ENCODE results near the gene ZNF219. TPM values are rescaled to one million over a fixed set of nuclear protein-coding genes. Genes with fewer than 3 reads are reported as not detected.

ZNF219 gene
- total RNA-seq, 1 donor from 2014 or later: 15.1 TPM

DNA sequence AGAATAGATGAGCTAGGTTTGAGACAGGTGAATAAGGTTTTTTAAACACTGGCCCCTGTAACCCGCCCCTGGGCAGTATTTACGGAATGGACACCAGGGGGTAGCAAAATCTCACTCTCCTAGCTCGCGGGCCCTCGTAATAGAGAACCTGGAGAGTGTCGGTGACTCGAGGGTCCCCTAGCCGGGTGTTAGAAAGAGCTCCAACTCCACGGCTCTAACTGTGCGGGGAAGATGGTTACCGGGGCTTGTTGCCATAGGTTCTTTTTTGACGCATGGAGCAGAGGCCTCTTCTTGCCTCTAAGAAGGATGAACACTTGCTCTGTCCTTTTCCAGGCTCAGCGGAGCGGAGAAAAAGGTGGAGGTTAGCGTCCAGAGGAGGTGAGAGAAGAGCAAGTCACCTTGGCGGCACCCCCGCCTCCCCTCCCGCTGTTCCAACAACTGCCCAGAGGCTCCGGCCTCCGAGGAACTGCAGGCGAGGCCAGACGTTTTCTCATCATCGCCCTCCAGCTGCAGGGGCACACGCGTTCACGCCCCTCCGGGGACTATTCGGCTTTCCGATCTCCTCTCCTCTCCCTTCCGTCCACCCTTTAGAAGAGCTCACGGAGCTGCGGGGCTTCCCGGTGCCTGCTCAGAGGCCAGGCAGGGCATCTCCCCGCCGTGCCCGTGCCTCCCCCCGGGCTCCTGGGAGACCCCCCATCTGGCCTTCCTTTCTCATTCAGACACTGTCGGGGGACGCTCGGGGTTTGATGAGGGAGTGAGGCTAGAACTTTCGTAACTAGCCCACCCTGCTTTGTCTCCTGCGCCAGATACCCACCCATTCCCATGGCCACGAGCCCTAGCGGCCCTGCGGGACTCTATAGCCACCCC lies 29.7 kb downstream of the ZNF219 start:
- DNase-seq: peak; percentile 87

DNA sequence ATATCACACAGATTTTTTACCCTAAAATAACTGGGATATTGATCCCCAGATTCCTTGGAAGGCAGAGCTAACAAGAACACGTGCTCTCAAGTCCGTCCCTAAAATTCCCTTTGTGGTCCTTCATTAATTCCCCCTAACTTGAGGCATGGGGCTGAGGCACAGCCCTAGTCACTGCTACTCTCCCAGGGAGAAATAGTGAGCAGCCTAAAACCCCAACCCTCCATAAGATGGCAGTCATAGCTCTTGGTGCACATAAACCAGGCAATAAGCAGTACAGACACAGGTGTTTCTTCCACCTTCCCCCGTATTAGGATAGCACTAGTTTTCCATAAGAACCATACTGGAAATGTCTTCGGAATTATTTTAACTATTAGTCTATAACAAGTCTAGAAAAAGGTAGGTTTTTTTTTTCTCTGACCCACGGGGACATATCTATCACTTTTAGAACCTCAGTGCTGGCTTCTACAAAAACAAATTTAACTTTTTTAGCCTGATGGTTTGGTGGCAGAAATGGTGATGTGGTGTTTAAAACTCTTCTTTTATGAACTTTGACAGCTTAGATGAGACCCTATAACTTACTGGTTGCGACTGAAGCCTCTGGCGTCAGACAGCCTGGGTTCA lies 31.5 kb downstream of the ZNF219 start:
- DNase-seq: no peak

DNA sequence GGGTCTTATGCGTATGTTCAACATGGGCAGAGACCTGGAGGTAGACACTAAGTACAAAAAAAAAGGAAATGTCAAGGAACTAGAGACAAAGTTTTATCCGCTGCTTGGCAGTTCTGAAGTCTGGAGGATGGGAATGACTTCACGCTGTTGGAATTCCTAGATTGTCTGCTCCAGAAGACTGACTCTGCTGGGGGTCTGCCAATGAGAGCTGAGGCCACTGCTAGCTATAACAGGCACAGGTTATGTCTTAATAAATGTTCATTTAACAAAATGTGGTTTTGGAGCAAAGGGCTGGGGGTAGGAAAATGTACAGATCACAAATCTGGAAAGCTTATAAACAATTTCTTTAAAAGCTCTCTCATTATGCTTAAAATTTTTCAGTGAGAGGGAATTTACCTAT lies 35.0 kb downstream of the ZNF219 start:
- peak; percentile 41 for DNase-seq

- DNase-seq: no peak
These were observed 37.1 kb downstream of the ZNF219 start for GRCh38 chr14:21061347-21061668.

DNA sequence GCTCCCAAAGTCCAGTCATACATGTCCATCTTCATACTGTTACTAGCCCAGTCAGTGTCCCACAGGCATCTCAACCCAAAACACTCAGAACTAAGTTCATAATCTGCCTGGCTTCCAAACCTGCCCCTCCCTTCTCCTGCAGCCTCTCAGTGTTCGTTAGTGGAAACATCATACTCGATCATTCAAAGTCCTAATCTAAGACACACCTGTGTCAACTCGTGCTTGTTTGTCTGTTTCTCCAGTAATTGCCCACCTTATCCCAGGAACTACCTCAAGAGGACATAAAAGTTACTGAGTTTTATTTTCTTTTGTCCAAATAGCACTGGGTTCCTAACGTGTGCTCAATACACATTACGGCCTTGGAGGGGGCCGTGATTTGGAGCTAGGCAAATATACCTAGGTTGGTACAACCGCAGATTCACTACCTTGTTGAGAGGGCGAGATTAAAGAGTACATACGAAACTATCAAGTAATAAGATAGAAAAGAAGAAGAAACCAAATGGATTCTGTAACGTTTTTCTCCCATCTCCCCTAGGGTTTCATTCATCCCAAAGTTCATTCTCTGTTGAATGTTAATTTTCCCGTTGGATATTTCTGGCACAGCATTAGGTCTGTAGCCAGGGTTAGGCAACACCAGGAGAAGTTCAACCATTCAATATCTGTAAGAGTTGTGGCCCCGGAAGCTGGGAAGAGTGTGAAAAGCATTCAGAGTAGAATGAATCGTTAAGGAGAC lies 37.7 kb downstream of the ZNF219 start:
- no peak for DNase-seq

GRCh38 chr14:21059842-21060613 lies 38.4 kb downstream of the ZNF219 start:
- DNase-seq: no peak

DNA sequence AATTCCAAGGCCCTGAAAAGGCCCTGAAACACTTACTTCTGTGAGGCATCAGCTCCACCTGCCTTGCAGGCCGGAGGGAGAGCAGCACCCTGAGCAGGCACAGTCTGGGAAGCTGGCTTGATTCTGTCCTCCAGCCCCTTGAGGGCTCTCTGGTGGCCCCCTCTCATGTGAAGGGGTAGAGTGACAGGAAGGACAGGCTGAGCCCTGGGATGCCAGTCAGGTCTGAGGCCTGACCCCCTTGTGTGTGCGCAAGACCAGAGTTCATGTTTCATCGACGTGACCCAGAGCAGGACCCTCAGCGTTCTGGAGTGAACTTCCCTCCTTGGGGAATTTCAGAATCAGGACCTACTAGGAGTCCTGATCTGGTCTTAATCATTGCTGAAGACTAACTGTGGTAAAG lies 39.6 kb downstream of the ZNF219 start:
- DNase-seq: no peak

DNA sequence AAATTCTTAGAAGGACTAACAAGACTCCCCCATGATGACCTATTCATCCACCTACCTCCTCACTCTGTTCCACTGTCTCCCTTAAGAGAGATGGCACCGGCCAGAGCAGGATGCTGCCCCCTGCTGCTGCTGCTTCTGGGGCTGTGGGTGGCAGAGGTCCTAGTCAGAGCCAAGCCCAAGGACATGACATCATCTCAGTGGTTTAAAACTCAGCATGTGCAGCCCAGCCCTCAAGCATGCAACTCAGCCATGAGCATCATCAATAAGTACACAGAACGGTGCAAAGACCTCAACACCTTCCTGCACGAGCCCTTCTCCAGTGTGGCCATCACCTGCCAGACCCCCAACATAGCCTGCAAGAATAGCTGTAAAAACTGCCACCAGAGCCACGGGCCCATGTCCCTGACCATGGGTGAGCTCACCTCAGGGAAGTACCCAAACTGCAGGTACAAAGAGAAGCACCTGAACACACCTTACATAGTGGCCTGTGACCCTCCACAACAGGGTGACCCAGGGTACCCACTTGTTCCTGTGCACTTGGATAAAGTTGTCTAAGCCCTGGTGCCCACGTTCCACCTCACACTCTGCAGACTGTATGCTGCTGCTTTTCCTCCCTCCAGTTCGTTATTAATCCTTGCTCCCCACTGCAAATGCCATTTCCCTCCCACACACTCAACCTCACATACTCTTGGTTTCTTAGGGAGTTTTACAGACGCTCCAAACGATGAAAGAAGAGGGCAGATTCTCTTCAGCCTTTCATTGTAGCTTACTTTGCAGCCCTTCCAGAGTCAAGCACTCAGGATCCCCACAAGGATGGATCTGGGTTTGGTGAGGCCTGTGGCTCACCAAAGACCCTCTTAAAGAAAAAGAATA lies 40.4 kb downstream of the ZNF219 start, which contains the start of gene RNASE8:
RNASE8 (plus strand) TSS at position 20 of the 873 bp plus-strand sequence; CDS start at position 91, 71 bp downstream.
- no peak for DNase-seq

DNA sequence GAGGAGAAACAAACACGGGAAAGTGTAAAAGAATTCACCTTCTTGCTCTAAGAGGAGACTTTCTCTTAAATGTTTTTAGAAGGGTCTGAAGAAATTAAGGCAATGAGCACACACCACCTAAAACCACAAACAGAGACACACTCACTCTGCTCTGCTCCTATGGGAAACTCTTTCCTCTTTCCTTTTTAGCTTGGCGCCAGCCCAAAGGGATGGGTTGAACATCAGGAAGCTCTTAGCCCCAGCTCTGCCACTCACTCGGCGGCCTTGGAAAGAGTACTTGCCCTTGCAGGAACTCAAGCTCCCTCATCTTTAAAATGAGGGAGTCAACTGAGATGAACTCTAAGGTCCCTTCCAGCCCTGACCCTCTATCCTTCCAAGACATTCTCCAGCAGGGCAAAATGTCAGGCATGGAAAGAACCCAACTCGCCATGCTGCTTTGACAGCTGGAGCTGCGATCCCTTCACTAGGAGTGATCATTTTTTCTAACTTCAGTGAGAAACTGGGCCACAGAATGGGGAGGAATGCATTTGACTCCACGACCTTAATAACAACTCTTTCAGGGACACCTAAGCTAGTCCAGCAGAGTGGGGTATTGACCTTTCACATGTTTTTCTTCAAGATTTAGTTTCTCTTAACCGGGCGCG lies 41.8 kb downstream of the ZNF219 start:
- DNase-seq: peak; percentile 37

- no peak for DNase-seq
These were observed 42.9 kb downstream of the ZNF219 start for GRCh38 chr14:21055432-21056117.

DNA sequence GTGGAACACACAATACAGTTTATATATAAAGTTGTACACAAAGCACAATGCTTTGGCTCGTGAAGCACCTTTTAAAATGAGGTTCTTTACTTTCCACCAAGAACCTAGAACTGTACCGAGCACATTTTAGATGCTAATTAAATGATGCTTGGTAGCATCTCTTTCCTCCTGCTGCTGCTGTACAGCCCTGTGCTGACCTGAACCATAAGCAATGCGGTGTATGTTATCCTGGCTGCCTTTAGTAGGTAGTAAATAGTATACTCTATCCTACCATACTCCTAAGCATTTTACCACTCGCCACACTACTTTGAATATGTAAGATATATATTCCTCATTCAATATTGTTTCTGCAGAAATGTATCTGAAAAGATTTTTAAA lies 43.7 kb downstream of the ZNF219 start:
- no peak for DNase-seq

GRCh38 chr14:21054123-21054767 lies 44.2 kb downstream of the ZNF219 start:
- no peak for DNase-seq

DNA sequence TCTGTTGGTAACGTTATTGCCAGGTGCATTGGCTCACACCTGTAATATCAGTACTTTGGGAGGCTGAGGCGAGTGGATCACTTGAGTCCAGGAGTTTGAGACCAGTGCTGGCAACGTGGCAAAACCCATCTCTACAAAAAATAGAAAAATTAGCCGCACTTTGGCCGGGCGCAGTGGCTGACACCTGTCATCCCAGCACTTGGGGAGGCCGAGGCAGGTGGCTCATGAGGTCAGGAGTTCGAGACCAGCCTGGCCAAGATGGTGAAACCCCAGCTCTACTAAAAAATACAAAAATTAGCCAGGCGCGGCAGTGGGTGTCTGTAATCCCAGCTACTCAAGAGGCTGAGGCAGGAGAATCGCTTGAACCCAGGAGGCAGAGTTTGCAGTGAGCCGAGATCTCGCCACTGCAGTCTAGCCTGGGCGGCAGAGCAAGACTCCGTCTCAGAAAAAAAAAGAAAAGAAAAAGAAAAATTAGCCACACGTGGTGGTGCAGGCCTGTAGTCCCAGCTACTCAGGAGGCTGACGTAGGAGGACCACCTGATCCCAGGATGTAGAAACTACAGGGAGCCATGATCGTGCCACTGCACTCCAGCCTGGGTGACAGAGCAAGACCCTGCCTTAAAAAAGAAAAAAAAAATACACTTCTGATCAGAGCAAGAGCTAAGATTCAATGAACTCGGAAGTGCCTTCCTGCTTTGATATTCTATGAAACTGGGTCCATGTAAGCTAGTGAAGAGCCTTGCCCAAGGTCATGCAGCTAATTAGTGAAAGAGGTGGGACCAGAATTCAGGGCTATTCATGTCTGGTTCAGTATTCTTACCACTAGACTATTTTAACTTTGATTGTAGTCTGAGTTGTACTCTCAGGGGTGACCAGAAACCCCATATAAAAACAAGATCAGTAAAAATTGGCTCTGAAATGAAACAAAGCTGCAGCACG lies 45.0 kb downstream of the ZNF219 start:
- no peak for DNase-seq

DNA sequence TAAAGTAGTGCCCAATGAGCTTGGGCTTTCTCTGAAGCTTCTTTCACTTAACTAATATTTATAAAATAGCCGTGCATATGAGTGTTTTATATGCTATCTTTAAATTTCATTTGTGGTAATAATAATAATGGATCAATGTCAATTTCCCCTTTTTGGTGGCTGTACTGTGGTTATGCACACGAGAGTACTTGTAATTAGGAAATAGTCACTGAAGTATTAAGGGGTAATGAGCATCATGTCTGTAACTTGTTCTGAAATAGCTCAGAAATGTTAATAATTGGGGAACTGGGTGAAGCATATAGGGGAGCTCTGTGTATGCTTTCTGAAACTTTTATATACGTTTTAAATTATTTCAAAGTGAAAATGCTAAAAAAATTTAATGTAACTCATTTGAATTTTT lies 47.9 kb downstream of the ZNF219 start:
- no peak for DNase-seq

GRCh38 chr14:21049271-21049673 lies 49.2 kb downstream of the ZNF219 start:
- DNase-seq: no peak

GRCh38 chr14:21048638-21049037 lies 49.8 kb downstream of the ZNF219 start:
- no peak for DNase-seq

GRCh38 chr14:21047378-21047781 lies 51.1 kb downstream of the ZNF219 start:
- DNase-seq: no peak

DNA sequence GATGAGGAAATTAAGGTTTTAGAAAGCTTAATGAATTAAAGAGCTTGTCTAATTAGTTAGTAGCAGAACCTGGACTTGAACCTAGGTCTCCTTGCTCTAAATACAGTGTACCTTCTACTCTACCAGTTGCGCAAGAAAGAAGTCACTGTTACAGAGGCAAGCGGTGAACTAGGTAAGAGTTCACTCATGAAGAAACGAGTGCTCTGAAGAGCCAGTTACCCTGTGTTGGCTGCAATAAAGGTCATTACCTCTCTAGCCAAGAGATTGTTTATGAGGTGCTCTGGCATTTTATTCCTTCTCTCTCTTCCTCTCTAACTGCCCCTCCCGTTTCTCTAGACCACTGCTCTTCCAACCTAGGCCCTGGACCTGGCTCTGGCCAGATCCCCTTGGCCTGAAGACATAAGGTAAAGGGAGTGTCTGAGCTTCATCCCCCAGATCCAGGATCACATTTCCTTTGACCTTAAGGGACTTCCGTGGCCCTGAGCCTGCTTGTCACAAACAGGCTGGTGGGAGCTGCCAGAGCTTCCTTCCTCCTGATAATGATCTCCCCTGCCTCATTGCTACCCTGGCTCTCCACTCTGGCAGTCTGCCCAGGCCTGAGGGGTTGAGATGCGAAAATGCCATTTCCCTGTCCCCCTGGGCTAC lies 54.4 kb downstream of the ZNF219 start:
- DNase-seq: no peak
